Measurements from ENCODE around the gene SBNO2.

DNA sequence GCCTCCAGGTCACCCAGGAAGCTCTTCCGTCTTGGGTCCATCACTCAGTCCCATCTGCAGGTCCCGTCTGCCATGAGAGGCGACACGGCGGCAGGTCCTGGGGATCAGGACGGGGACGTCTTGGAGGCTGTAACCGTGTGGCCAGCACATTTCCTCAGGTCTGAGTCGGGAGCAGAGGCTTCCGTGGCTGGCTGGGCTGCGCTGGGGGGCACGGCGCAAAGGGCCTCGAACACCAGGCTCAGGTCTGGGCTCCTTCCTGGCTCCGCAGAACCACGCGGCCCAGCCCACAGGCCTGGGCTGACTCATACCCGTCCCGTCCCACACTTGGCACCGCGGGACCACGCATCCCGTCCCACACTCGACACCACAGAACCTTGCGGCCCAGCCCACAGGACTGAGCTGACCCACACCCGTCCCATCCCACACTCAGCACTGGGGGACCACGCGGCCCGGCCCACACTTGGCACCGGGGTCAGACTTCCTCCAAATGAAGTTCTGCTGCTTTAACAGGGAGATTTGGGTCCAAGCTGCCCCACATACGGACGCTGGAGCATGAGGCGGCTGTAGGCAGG is 30.2 kb downstream of the SBNO2 start:
- TF ChIP-seq POLR2AphosphoS5 (IDR thresholded peaks at IDR 0.05; ENCODE audit: insufficient read depth, low read depth, low read length) (no peak), POLR2A (IDR thresholded peaks at IDR 0.05; ENCODE audit: low read depth, low read length) (no peak), CTCF (IDR thresholded peaks at IDR 0.05; ENCODE audit: extremely low read depth in 1 of 2, insufficient read depth in 1 of 2, low read depth in 1 of 2, low read length in 2 of 2) (no peak), MYC (IDR thresholded peaks at IDR 0.05; ENCODE audit: low read depth, low read length) (no peak), JUN (IDR thresholded peaks at IDR 0.05; ENCODE audit: borderline replicate concordance, insufficient read depth, insufficient read length, low read depth) (no peak), MAX (IDR thresholded peaks at IDR 0.05; ENCODE audit: insufficient read depth, insufficient read length) (no peak), EZH2 (IDR thresholded peaks at IDR 0.05; ENCODE audit: borderline replicate concordance, low read depth, low read length, severe bottlenecking) (no peak)

Data from endothelial cell of umbilical vein (primary cell).